ENCODE measurements around the gene PDE6A.
"Not testable (repeated sequence)": the region's sequence is repeated elsewhere in the genome, so short reads cannot be mapped to it uniquely, and the experiment has no call there.

Gene PDE6A

GRCh38 chr5:149888280-149888679 lies 56.3 kb downstream of the PDE6A start:
- no peak for DNase-seq

DNA sequence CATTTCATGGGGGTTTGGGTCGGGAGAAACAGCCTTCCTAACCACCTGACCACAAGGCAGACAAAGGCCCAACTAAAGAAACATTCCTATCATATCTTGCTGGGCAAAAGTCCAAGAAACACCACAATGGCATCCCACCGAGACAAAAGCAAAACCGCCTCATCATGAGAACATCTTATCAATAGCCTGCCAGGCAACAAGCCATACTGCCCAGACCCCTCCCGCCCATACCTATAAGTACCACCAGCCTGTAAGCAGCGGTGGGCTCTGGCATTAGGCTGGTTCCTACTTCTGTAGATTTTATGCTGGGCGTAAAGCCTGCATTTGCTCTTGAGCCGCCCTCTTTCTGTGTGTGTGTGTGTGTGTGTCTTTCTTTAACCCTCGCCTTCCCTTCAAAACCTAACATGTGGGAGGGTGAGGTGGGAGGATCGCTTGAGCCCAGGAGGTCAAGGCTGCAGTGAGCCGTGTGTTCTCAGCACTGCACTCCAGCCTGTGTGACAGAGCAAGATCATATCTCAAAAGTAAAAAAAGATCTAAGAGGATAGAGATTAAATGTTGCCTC lies 56.9 kb downstream of the PDE6A start:
- DNase-seq: peak; percentile 25

DNA sequence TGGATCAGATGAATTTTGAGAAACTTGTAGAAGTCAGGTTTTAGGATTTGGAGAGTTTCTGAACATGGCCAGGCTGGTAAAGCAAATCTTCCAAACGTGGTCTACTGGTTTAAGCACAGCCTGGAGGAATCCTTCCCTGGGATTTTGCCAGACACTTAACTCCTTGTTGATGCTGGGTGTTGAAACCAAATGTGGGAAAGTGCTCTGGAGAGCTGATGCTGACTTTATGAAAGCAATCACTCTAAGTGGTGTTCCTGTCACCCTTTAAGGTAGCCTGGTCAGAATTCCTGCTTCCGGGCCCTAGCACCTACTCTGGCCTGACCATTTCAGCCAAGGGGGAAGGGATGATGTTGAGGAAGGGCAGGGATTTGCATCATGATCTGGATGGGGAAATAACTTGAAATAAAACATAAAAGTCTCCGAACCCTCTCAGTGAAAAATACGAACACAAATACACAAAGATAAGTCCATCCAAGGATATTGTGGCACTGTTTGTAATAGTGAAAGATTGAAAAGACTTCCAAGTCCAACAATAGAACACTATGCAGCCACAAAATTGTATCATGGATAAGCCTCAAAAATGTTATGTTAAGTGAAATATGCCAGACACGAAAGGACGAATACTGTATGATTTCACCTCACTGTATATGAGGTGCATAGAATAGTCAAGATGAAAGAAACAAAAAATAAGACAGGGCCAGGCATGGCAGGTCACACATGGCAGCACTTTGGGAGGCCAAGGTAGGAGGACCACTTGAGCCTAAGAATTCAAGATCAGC lies 57.7 kb downstream of the PDE6A start:
- no peak for DNase-seq

DNA sequence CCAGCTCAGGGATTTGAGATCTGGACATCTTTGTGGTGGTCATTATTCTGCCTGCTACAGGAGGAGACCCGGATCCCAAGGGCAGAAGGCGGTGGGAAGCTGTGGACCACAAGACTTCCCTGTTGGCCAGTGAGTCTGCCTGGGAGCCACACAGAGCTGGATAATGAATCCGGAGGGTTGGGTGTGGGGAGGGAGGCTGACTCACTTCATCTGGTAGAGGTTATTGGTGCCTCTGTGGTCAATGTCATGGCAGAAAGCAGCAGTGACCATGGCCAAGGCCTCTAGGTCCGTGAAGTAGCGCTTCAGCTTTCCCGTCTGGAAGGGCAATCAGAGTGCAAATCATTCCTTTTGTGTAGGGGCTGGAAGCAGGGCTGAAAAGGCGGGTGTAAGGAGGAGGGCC lies 58.5 kb downstream of the PDE6A start:
- no peak for DNase-seq

DNA sequence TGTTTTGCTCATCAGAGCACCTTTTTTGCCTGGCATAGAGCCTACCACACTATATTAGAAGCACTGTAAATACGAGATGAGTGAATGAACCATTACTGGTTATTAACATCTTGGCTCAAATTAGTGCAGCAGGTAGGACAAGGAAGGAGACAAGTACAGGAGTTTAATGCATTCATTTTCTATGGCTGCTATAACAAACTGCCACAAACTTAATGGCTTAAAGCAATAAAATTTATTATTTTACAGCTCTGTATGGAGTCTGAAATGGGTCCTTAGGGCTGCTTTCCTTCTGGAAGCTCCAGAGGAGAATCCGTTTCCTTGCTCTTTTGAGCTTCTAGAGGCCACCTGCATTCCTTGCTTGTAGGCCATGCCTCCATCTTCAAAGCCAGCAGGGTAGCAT lies 59.1 kb downstream of the PDE6A start:
- no peak for DNase-seq

GRCh38 chr5:149883550-149883949 lies 61.0 kb downstream of the PDE6A start:
- no peak for DNase-seq

DNA sequence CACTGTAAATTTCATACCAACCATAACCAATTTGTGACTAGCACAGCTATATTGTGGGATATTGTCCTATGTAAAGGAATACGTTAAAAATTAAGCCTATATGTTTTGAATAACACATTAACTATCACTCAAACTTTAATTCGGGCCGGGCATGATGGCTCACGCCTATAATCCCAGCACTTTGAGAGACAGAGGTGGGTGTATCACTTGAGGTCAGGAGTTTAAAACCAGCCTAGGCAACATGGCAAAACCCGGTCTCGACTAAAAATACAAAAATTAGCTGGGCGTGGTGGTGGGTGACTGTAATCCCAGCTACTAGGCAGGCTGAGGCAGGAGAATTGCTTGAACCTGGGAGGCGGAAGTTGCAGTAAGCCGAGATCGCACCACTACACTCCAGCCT lies 62.0 kb downstream of the PDE6A start:
- not testable (repeated sequence) for DNase-seq

GRCh38 chr5:149881874-149882273 lies 62.7 kb downstream of the PDE6A start:
- no peak for DNase-seq

GRCh38 chr5:149881069-149881622 lies 63.4 kb downstream of the PDE6A start:
- DNase-seq: no peak

GRCh38 chr5:149879593-149879992 lies 65.0 kb downstream of the PDE6A start:
- DNase-seq: not testable (repeated sequence)

DNA sequence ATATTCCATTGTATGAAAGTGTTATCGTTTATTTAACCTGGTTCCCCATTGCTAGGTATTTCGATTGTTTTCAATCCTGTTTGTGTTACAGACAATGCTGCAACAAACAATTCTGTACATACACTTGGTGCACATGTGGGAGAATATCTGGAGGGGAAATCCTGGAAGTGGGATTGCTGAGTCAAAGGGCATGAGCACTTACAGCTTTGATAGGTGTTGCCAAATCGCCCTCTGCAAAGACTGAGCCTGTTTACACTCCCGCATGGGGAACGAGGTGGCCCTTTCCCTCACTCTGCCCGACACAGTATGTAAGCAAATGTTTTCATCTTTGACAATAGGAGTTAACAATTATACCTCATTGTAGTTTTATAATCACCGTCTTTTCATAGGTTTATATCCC lies 66.2 kb downstream of the PDE6A start:
- DNase-seq: no peak

GRCh38 chr5:149873896-149874295 lies 70.7 kb downstream of the PDE6A start:
- no peak for DNase-seq

DNA sequence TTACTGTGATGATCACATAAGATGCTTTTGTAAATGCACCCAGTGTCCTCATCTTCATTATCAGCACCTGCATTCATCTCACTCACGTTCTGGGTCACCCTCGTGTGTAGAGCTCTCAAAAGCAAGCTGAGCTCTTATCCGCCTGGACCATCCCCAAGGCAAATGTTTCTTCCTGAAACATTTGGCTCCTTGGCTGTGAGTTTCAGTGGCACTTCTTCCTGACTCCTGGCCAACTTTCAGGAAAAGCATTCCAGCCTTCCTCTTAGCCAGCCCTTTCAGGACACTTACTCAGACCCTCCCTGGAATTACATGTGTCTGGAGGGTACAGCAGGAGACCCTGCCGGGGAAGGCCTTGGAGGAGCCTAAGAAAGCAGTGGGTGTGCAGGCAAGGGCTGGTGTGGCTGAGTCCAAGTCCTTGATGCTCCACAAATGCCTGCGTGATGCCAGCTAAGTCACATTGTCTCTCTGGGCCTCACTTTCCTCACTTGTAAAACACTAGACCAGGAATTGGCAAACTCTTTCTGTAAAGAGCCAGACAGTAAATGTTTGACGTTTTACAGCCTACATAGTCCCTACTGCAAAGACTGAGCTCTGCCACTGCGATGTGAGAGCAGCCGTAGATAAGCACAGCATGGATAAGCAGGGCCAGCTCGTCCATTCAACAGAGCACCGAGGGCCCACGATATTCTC lies 72.1 kb downstream of the PDE6A start:
- no peak for DNase-seq

DNA sequence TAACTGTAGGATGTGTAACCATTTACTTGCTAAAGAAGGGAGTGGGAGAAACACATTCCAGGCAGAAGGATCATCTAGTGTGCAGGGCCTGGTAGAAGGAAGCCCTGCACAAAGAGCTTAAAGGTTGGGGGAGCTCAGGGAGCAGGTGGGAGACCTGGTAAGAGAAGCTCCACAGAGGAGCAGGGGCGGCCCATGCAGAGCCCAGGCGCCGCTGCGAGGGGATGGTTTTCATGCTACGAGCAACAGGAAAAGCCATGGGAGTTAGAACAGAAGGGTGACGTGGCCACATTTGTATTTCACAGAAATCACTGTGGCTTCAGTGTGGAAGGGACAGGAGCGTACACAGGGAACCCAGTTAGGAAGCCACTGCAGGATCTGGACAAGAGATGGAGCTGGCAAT lies 73.1 kb downstream of the PDE6A start:
- DNase-seq: no peak

- DNase-seq: no peak
These were observed 73.9 kb downstream of the PDE6A start for GRCh38 chr5:149870697-149871096.

DNA sequence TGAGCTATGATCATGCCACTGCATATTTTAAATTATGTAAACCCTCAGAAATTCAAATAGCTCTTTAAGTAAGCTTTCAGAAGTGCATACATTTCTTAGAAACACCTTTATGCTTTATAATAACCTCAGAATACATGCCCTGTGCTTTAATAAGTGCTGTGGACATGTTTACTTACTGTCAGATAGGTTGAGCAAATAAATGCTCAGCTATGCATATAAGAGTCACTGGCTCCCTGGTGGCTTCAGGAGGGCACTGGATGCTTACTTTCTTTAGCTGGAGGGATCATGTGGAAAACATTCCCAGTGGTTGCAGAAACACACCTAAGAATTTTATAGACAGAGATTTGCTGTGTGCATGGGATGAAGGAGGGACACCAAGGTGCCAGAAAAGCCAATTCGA lies 74.4 kb downstream of the PDE6A start:
- no peak for DNase-seq

- DNase-seq: no peak
These were observed 75.2 kb downstream of the PDE6A start for GRCh38 chr5:149869411-149869821.

GRCh38 chr5:149865746-149866145 lies 78.8 kb downstream of the PDE6A start:
- DNase-seq: no peak

DNA sequence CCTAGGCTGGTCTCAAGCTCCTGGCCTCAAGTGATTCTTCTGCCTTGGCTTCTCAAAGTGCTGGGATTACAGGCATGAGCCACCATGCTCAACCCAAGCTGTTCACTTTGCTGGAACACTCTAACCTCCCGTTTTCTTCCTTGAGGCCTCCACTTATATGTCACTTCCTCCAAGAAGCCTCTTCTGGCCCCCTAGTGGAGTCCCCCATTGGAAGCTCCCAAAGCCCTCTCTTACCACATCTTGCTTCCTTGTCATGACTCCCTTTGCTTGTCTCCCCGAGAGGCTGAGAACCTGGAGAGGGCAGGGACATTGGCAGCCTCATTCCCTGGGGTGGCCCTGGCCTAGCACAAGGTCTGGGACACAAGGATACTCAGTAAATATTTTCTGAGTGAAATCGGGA lies 80.8 kb downstream of the PDE6A start:
- no peak for DNase-seq

DNA sequence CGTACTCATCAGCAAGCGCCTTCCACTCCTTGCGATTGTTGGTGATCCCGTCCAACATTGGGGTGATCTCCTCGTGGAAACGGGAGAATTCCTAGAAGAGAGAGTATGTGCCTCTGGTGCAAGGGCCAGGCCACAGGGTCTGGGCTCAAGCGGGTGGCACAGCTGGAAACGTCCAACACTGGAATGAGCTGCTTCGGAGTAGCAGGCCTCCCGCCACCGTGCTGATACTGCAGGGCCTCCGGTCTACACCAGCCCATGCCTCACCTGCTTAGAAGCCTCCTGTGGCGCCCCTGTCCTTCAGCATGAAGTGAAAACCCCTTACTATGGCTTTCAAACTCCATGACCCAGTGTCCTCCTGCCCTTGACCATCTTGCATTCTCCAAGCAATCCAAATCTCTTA lies 81.4 kb downstream of the PDE6A start:
- no peak for DNase-seq

GRCh38 chr5:149860801-149861322 lies 83.7 kb downstream of the PDE6A start:
- no peak for DNase-seq

- no peak for DNase-seq
These were observed 84.8 kb downstream of the PDE6A start for GRCh38 chr5:149859746-149860145.

DNA sequence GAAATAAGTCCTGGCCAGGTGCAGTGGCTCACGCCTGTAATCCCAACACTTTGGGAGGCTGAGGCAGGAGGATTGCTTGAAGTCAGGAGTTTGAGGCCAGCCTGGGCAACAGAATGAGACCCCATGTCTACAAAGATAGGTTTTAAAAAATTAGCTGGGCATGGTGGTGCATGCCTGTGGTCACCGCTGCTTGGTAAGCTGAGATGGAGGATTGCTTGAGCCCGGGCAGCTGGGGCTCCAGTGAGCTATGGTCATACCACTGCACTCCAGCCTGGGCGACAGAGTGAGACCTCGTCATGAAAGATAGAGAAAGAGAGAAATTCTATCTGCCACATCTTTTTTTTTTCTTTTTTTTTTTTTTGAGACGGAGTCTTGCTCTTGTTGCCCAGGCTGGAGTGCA lies 86.1 kb downstream of the PDE6A start:
- not testable (repeated sequence) for DNase-seq

DNA sequence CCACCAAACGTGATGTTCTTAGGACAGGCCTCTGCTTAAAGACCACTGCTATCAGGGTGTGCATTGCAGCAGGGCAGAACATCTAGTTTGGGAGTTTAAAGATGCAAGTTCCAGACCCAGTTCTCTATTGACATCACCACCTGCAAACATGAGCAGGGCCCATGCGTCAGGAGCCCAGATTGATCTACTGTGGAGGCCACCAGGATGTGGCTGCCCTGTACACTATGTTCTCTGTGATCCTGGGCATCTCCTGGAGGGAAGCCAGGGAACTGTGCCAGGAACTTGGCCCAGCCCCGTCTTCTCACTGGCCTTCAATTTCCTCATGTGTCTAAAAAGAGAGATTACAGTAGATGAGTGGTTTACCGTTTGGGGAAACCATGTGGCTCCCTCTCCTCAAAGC lies 87.1 kb downstream of the PDE6A start:
- DNase-seq: no peak
